Neuron (in vitro differentiated cells): ENCODE measurements around the gene LRRC66.

Experiments
- H2AFZ ChIP-seq: one replicate; pipeline ENCODE4 v1.6.1; 2013; ENCODE audit warnings: low read depth, mild to moderate bottlenecking, inconsistent platforms, low read length, moderate library complexity
- H3K27me3 ChIP-seq: one replicate; pipeline ENCODE4 v1.6.1; 2013; ENCODE audit warnings: low read length; ENCODE audit not compliant: insufficient read depth
- H3K36me3 ChIP-seq: one replicate; pipeline ENCODE4 v1.6.1; 2013; ENCODE audit warnings: low read length; ENCODE audit not compliant: insufficient read depth
- H3K4me1 ChIP-seq: one replicate; pipeline ENCODE4 v1.6.1; 2013; ENCODE audit warnings: low read length; ENCODE audit not compliant: insufficient read depth
- H3K4me3 ChIP-seq: 2 replicates; pipeline ENCODE4 v1.5.1; 2013; ENCODE audit warnings: mild to moderate bottlenecking, low read length, moderate library complexity
- H3K9me3 ChIP-seq: one replicate; pipeline ENCODE4 v1.6.1; 2013; ENCODE audit warnings: low read length

LRRC66 gene

DNA sequence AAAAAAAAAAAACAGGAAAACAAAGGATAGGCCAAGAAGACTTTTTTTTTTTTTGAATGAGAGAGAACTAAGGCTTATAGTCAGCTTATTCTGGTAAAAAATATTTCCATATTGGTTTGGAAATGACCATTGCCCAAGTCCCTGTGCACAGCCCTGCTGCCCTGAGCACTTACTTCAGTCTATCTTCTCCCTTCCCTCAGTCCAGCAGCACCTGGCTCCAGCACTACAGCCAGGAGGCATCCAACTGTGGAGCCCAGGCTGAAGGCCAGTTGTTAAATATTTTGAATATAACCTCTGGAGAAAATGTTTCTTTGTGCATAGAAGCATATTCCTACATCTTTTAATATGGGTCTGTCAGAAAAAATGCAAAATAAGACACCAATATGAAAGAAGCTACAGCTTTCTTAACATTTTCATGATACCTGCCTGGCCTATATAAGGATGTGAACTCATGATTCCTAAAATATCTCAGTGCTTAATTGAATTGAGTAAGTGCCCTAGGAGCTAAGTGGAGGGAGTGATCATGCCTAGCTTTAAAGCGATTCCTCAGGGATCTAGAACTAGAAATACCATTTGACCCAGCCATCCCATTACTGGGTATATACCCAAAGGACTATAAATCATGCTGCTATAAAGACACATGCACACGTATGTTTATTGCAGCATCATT is 14.4 kb downstream of the LRRC66 start:
- H3K36me3 ChIP-seq, result no peaks in the 10 kb centered on the region
- no peaks in the 10 kb centered on the region for H3K27me3 ChIP-seq
- H2AFZ ChIP-seq, result no peak overlapping the region
- no peaks in the 10 kb centered on the region for H3K4me1 ChIP-seq
- no peaks in the 10 kb centered on the region for H3K9me3 ChIP-seq
- H3K4me3 ChIP-seq, result no peak overlapping the region

DNA sequence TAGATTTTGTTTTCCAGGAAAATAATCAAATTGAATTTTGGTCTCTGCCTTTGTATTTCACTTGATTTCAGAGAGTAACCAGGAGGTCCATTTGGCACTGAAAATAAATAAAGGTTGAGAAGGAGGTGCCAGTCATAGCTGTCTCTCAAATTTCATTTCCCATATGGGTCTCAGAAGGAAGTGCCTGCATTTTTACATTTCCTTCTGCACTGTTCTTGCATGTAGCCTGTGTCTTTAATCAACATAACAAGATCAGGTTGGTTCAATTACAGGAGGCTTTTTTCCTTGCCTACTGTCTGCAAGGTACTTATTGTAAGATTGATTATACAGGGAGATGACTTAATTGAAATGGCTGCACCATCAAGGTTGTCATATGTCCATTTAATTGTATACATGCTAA is 15.7 kb downstream of the LRRC66 start:
- Histone ChIP-seq H3K4me1 (no peaks in the 10 kb centered on the region), H3K36me3 (no peaks in the 10 kb centered on the region), H2AFZ (no peak overlapping the region), H3K27me3 (no peaks in the 10 kb centered on the region), H3K4me3 (no peak overlapping the region), H3K9me3 (no peaks in the 10 kb centered on the region)

DNA sequence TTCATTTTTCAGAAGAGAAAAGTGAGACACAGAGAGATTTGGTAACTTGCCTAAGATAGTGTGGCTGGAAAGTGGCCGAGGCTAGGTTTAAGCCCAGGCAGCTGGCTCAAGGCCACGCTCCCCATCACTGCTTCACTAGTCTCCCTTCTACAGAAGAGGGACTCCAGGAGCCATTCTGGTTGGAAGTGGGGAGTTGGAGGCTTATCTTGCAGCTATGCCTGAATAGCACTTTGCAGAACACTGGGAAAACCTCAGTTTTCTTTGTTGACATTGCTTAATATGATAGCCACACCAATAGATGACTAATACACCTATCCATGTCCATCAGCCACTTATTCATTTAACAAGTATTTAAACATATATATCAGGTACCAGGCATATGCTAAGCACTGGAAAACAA is 18.5 kb downstream of the LRRC66 start:
- no peaks in the 10 kb centered on the region for H3K9me3 ChIP-seq
- H3K27me3 ChIP-seq, result no peaks in the 10 kb centered on the region
- no peak overlapping the region for H2AFZ ChIP-seq
- H3K4me3 ChIP-seq, result no peak overlapping the region
- no peaks in the 10 kb centered on the region for H3K4me1 ChIP-seq
- no peaks in the 10 kb centered on the region for H3K36me3 ChIP-seq

DNA sequence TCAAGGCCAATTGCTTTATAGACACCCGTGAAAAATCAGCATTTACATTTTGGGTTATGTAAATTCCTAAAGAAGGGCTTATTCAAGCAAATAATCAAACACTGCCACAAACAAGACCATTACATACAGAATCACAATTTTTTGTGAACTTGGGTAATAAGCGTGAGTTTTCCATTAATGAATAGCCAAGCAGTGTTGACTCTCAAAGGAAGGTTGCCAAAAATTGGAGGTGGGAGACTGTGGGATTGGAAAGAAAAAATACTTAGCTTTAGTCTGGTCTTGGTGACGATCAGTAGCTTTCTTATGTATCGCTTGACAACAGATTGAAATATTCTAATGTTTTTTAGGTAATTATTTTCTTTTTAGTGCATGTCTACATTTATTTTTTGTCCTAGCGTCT is 20.9 kb downstream of the LRRC66 start:
- no peaks in the 10 kb centered on the region for H3K36me3 ChIP-seq
- H3K4me3 ChIP-seq, result no peak overlapping the region
- H3K27me3 ChIP-seq, result no peaks in the 10 kb centered on the region
- H2AFZ ChIP-seq, result no peak overlapping the region
- H3K9me3 ChIP-seq, result no peaks in the 10 kb centered on the region
- peaks cover 6% of the 10 kb centered on the region for H3K4me1 ChIP-seq

DNA sequence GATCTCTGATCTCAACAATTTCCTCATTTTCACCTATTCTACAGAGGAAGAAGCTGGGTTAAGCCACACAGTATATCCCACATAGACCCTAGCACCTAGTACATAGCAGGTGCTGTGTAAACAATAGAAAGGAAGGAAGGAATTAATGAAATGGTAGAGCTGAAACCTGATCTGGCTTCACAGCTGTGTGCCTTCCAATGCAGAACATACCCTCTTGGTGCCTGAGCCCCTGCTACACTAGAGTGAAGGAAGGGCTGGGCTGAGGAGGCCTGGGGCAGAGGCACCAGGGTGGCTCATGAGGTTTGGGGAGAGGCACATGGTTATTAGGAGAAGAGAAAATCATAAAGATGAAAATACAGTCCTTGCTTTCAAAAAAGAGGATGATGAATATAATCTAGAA is 21.3 kb downstream of the LRRC66 start:
- Histone ChIP-seq H3K27me3 (no peaks in the 10 kb centered on the region), H3K36me3 (no peaks in the 10 kb centered on the region), H3K9me3 (no peaks in the 10 kb centered on the region), H3K4me3 (no peak overlapping the region), H2AFZ (no peak overlapping the region), H3K4me1 (peaks cover 6% of the 10 kb centered on the region)

DNA sequence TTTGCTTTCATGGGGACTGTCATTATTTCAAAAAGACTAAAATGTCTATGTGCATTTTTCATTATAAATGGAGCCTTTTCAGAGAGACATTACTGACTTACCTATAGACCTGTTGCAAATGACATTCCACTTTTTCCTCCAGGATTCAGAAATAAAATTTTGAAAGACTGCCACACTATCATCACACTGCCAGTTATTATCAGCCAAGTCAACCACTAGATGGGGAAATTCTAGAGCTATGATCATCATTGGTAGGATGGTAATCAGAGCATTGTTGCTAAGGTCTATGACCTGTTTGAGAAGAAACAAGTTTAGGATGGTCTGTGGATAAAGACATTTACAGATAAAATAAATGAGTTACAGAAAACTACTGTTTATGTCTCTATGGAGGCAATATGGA is 22.5 kb downstream of the LRRC66 start:
- Histone ChIP-seq H2AFZ (no peak overlapping the region), H3K4me1 (peaks cover 6% of the 10 kb centered on the region), H3K27me3 (no peaks in the 10 kb centered on the region), H3K36me3 (no peaks in the 10 kb centered on the region), H3K9me3 (no peaks in the 10 kb centered on the region), H3K4me3 (no peak overlapping the region)

DNA sequence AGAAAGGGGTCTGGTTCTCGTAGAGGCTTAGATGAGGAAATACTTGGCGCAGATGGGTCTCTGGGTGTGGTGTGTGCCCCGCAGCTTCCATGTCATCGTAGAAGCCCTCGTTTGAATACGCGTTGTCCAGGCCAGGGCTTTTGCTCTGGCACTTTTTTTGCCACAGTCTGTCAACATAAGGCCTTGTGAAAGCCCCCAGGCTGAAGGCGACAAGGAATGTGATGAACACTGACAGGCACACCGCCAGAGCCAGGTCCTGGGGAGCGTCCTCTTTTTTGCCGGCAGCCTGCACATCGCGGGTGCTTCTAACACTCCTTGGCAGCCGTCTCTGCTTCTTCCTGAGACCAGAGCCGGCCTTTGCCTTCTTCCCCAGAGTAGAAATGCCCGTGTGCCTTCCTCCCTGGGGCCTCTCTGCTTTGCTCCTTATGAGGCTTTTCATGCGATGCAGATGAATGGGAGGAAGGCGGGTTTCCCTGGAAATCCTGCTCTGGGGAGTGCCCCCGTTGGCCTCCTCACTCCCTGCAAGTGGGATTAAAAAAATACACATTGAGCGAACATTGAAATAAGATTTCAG is 24.4 kb downstream of the LRRC66 start:
- H3K27me3 ChIP-seq, result no peaks in the 10 kb centered on the region
- no peaks in the 10 kb centered on the region for H3K36me3 ChIP-seq
- H3K9me3 ChIP-seq, result no peaks in the 10 kb centered on the region
- peaks cover 6% of the 10 kb centered on the region for H3K4me1 ChIP-seq
- H2AFZ ChIP-seq, result no peak overlapping the region
- no peak overlapping the region for H3K4me3 ChIP-seq

DNA sequence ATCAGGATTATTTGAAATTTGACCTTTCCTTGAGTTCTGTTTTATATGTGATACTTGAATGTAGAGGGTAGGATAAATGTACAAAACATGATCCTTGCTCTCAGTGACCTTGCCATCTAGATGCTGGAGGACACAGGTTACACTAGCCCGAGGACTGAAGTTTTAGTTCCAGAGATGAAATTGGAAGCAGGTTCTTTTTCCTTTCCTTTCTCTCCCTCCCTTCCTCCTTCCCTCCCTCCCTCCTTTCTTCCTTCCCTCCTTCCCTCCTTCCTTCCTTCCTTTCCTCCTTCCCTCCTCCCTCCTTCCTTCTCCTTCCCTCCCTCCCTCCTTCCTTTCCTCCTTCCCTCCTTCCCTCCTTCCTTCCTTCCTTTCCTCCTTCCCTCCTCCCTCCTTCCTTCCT is 54.3 kb downstream of the LRRC66 start:
- H3K9me3 ChIP-seq, result no peaks in the 10 kb centered on the region
- no peak overlapping the region for H3K4me3 ChIP-seq
- no peaks in the 10 kb centered on the region for H3K36me3 ChIP-seq
- no peaks in the 10 kb centered on the region for H3K27me3 ChIP-seq
- H2AFZ ChIP-seq, result no peak overlapping the region
- H3K4me1 ChIP-seq, result no peaks in the 10 kb centered on the region

DNA sequence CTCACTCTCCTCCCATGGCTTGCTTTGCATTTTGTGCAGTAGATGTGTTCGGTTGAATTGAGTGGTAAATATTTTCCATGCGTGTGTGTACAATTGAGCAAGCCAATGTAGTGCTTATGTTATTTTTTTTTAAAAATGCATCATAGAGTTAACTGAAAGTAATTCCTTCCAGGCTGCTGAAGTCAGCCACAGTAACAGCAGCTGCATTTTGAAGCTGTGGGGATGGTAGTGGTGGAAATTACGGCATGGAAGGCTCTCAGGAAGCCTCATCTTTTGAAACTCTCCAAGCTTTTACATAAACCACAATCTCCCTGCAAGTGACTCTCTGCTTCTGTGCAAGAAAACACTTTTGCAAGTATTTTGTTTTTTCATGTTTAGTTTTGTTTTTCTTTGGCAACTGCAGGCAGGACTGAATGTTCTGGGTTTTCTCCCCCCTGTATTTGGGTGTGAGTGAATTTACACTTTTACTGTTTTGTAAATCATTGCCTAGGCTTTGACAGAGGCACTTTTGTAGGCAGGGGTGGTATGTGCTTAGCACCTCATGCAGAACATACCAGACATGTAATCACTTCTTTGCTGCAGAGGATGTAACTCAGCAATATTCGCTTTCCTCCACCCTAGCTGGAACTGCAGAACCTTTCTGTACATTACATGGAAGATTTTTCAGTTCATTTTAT is 56.2 kb downstream of the LRRC66 start:
- Histone ChIP-seq H2AFZ (no peak overlapping the region), H3K4me1 (no peaks in the 10 kb centered on the region), H3K36me3 (no peaks in the 10 kb centered on the region), H3K9me3 (no peaks in the 10 kb centered on the region), H3K4me3 (no peak overlapping the region), H3K27me3 (no peaks in the 10 kb centered on the region)

DNA sequence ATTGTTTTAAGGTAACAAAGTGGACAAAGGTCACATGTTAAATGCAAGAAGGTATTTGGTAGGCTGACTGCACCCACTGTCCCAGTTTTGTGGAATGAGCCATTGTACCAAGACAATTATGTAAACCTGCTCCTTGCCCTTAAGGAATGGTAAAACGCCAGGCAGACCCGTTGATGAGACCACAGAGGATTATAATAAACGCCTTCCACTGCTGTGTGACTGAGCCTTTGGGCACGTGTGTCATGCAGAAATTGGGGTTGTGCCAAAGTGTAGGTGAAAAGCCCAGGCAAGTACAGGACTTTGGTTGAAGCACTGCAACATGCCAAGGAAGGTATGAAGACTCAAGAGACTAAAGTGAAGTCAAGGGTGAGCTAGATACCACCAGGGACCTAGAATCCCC is 59.7 kb downstream of the LRRC66 start:
- no peaks in the 10 kb centered on the region for H3K4me1 ChIP-seq
- H3K27me3 ChIP-seq, result peaks cover 3% of the 10 kb centered on the region
- H3K9me3 ChIP-seq, result no peaks in the 10 kb centered on the region
- no peak overlapping the region for H2AFZ ChIP-seq
- no peaks in the 10 kb centered on the region for H3K36me3 ChIP-seq
- H3K4me3 ChIP-seq, result no peak overlapping the region

DNA sequence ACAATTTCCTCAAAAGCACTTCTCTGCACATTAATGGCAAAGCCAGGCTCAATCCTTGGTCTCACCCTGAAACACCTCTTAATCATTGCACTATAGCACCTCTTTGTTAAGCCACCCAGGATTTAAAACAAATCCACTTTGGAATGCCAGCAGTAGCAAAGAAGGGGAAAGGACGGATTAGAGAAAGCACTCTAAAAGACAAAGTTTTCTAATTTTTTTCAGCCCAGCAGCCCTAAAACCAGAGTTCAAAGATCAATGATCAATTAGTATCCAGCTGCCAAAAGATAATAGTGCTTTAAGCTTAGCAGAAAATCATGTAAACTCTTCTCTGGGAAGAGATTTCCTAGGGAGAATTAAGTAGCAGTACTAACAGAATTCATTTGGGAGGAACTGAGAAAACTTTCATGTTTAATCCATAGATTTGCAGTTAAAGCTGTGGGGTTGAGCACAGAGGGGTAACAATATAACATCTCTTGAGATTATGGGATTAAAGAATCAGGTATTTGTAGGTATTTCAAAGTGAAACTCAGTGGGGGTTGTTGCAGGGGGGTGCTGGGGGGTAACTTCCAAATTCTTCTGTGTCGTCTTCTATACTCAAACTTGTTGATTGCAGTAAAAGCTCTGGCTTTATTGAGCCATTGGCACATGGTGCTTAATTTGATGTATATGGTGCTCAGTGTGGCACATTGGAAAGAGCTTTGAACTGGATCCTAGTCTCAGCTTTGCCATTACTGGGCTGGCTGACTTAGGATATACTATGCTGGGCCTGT is 61.8 kb downstream of the LRRC66 start:
- Histone ChIP-seq H3K36me3 (no peaks in the 10 kb centered on the region), H3K4me3 (no peak overlapping the region), H3K9me3 (no peaks in the 10 kb centered on the region), H3K27me3 (peaks cover 3% of the 10 kb centered on the region), H3K4me1 (no peaks in the 10 kb centered on the region), H2AFZ (no peak overlapping the region)
